H1 (cell line): ENCODE data around the gene TMEM139. TPM values are rescaled to one million over a fixed set of nuclear protein-coding genes. Genes with fewer than 3 reads are reported as not detected.

Source experiments
- CTCF ChIA-PET: fragments of 300-600 bp; sonication (Branson Sonifier 250); formaldehyde crosslinking; loops from one replicate; lab custom pipeline; 2021; ENCODE audit not compliant: partially characterized antibody; lab: Charles Lee
- POLR2A ChIA-PET: fragments of 300-600 bp; sonication (Branson Sonifier 250); formaldehyde crosslinking; loops from one replicate; lab custom pipeline; 2021; ENCODE audit warnings: inconsistent platforms; ENCODE audit not compliant: partially characterized antibody; lab: Charles Lee
- DNase-seq, 2 experiments: peaks; one replicate each; pipeline versions ENCODE4 v3.0.0 to v3.0.0-alpha.2; 2010 to 2022; ENCODE audit warnings: low spot score in 2 of 2, low read depth in 1 of 2, mixed read lengths in 1 of 2
- FAIRE-seq: peaks from 2 replicates; lab custom pipeline; 2011; peaks lifted over from hg19 to GRCh38; lab: Jason Lieb, UNC
- H2AFZ ChIP-seq: 2 replicates; pipeline ENCODE4 v1.8.1; 2012; ENCODE audit warnings: low read length, inconsistent platforms
- H2AK5ac ChIP-seq: 2 replicates; pipeline ENCODE4 v1.6.1; 2013; ENCODE audit warnings: low read depth, low read length
- H2BK120ac ChIP-seq: replicated peaks from 2 replicates; pipeline ENCODE3; 2013; ENCODE audit warnings: low read depth, low read length, inconsistent platforms
- H2BK12ac ChIP-seq: 2 replicates; pipeline ENCODE4 v1.6.1; 2013; ENCODE audit warnings: low read depth, low read length
- H2BK15ac ChIP-seq: 2 replicates; pipeline ENCODE4 v1.6.1; 2013; ENCODE audit warnings: low read length
- H2BK20ac ChIP-seq: 2 replicates; pipeline ENCODE4 v1.6.1; 2013; ENCODE audit warnings: low read length
- H2BK5ac ChIP-seq: 2 replicates; pipeline ENCODE4 v1.6.1; 2013; ENCODE audit warnings: low read depth, low read length
- H3K14ac ChIP-seq: 2 replicates; pipeline ENCODE4 v1.6.1; 2013; ENCODE audit warnings: inconsistent platforms; ENCODE audit not compliant: insufficient read length
- H3K18ac ChIP-seq: 2 replicates; pipeline ENCODE4 v1.6.1; 2013; ENCODE audit warnings: low read length; ENCODE audit errors: extremely low read depth
- H3K23ac ChIP-seq: 2 replicates; pipeline ENCODE4 v1.6.1; 2013; ENCODE audit warnings: inconsistent platforms; ENCODE audit not compliant: insufficient read length
- H3K23me2 ChIP-seq: 2 replicates; pipeline ENCODE4 v1.6.1; 2013; ENCODE audit warnings: low read depth, low read length
- H3K27ac ChIP-seq: 2 replicates; pipeline ENCODE4 v1.6.1; 2011; ENCODE audit warnings: low read depth, low read length, inconsistent platforms
- H3K27me3 ChIP-seq, 4 experiments: replicated peaks in 1 of 4; 1 replicate in 1 of 4; 2 replicates in 3 of 4; pipeline versions ENCODE4 v1.6.1 to v1.8.1; 2011 to 2013; ENCODE audit warnings: low read length in 3 of 4, mild to moderate bottlenecking in 3 of 4, inconsistent platforms in 2 of 4, mixed read lengths in 2 of 4, moderate library complexity in 1 of 4; ENCODE audit not compliant: control insufficient read depth in 3 of 4, insufficient read depth in 3 of 4; ENCODE audit errors: extremely low read depth in 1 of 4
- H3K36me3 ChIP-seq, 4 experiments: 2 replicates each; pipeline versions ENCODE4 v1.6.1 to v1.8.1; 2011 to 2013; ENCODE audit warnings: mild to moderate bottlenecking in 4 of 4, low read length in 3 of 4, moderate library complexity in 2 of 4, control low read depth in 1 of 4, inconsistent platforms in 1 of 4; ENCODE audit not compliant: insufficient read depth in 4 of 4, control insufficient read depth in 2 of 4
- H3K4ac ChIP-seq: replicated peaks from 2 replicates; pipeline ENCODE3; 2013; ENCODE audit warnings: low read length, low read depth, mixed read lengths, inconsistent platforms; ENCODE audit not compliant: insufficient read length
- H3K4me1 ChIP-seq, 4 experiments: replicated peaks in 1 of 4; 1 replicate in 1 of 4; 2 replicates in 3 of 4; pipeline versions ENCODE4 v1.6.1 to v1.8.1; 2011 to 2013; ENCODE audit warnings: low read length in 3 of 4, inconsistent platforms in 2 of 4, mixed read lengths in 1 of 4; ENCODE audit not compliant: insufficient read depth in 4 of 4, control insufficient read depth in 3 of 4
- H3K4me2 ChIP-seq, 2 experiments: 2 replicates each; pipeline versions ENCODE4 v1.6.1 to v1.8.1; 2011 to 2013; ENCODE audit warnings: low read depth in 2 of 2, low read length in 2 of 2, control low read depth in 1 of 2, inconsistent platforms in 1 of 2, mild to moderate bottlenecking in 1 of 2; ENCODE audit not compliant: insufficient read depth in 1 of 2
- H3K4me3 ChIP-seq, 4 experiments: fragments of 200-600, 300-600 bp in 1 of 4; sonication (generic), shearing (Covaris generic), sonication (Bioruptor Twin) in 1 of 4; 2 replicates each; pipeline versions ENCODE4 v1.5.1 to v1.8.1; 2011 to 2016; ENCODE audit warnings: low read length in 4 of 4, low read depth in 3 of 4, control low read depth in 2 of 4, inconsistent platforms in 2 of 4, mild to moderate bottlenecking in 2 of 4, mixed read lengths in 1 of 4, moderate library complexity in 1 of 4; ENCODE audit not compliant: insufficient read depth in 2 of 4; ENCODE audit errors: extremely low read depth in 1 of 4
- H3K56ac ChIP-seq: replicated peaks from 2 replicates; pipeline ENCODE3; 2013; ENCODE audit warnings: low read depth, mild to moderate bottlenecking, mixed read lengths, low read length, inconsistent platforms; ENCODE audit not compliant: insufficient read length
- H3K79me1 ChIP-seq: 2 replicates; pipeline ENCODE4 v1.6.1; 2013; ENCODE audit warnings: low read depth, low read length, control low read depth
- H3K79me2 ChIP-seq, 2 experiments: 2 replicates each; pipeline versions ENCODE4 v1.6.1 to v1.8.1; 2012 to 2013; ENCODE audit warnings: low read length in 2 of 2, mild to moderate bottlenecking in 2 of 2, inconsistent platforms in 1 of 2; ENCODE audit not compliant: insufficient read depth in 2 of 2, control insufficient read depth in 1 of 2
- H3K9ac ChIP-seq, 4 experiments: replicated peaks in 1 of 4; 1 replicate in 1 of 4; 2 replicates in 3 of 4; pipeline versions ENCODE4 v1.6.1 to v1.8.1; 2011 to 2013; ENCODE audit warnings: low read depth in 3 of 4, low read length in 3 of 4, control low read depth in 2 of 4, mild to moderate bottlenecking in 2 of 4, moderate library complexity in 2 of 4, inconsistent platforms in 1 of 4; ENCODE audit errors: extremely low read depth in 1 of 4
- H3K9me3 ChIP-seq, 2 experiments: 2 replicates each; pipeline versions ENCODE4 v1.6.1 to v1.8.1; 2012 to 2013; ENCODE audit warnings: mild to moderate bottlenecking in 2 of 2, moderate library complexity in 2 of 2, control low read depth in 1 of 2, inconsistent platforms in 1 of 2, low read depth in 1 of 2, low read length in 1 of 2, mixed read lengths in 1 of 2; ENCODE audit not compliant: insufficient read depth in 2 of 2
- H4K20me1 ChIP-seq, 2 experiments: replicated peaks in 1 of 2; 2 replicates each; pipeline versions ENCODE3 to v1.8.1; 2011 to 2013; ENCODE audit warnings: inconsistent platforms in 2 of 2, low read length in 2 of 2, mild to moderate bottlenecking in 1 of 2; ENCODE audit not compliant: insufficient read depth in 2 of 2, control insufficient read depth in 1 of 2
- H4K5ac ChIP-seq: 2 replicates; pipeline ENCODE4 v1.6.1; 2013; ENCODE audit warnings: low read length, low read depth, mixed read lengths, inconsistent platforms; ENCODE audit not compliant: insufficient read length
- H4K8ac ChIP-seq: 2 replicates; pipeline ENCODE4 v1.8.0; 2013; ENCODE audit warnings: mild to moderate bottlenecking, moderate library complexity, low read length, inconsistent platforms; ENCODE audit not compliant: insufficient read depth; ENCODE audit errors: extremely low read depth
- H4K91ac ChIP-seq: replicated peaks from 2 replicates; pipeline ENCODE3; 2013; ENCODE audit warnings: low read length, mixed read lengths, inconsistent platforms; ENCODE audit not compliant: insufficient read length
- HDAC6 ChIP-seq: IDR thresholded peaks from one replicate; pipeline ENCODE4 v1.7.1; 2012; ENCODE audit warnings: low read depth, mild to moderate bottlenecking, inconsistent platforms, low read length, moderate library complexity
- JUND ChIP-seq: IDR thresholded peaks from 2 replicates; pipeline ENCODE4 v1.6.1; 2011; ENCODE audit warnings: mild to moderate bottlenecking, improper control_type of control experiment, low read length
- POLR2AphosphoS5 ChIP-seq: IDR thresholded peaks from 2 replicates; pipeline ENCODE4 v1.6.1; 2011; ENCODE audit warnings: low read depth, low read length
- WGBS, 2 experiments: shearing (Covaris generic) in 1 of 2; methylation state at CpG; one replicate each; pipeline versions ENCODE4 v1.1.6 to v1.1.7; 2013 to 2015; ENCODE audit warnings: low lambda C conversion rate in 2 of 2, mixed read lengths in 2 of 2, inconsistent platforms in 1 of 2, low coverage in 1 of 2, missing lambda C conversion rate in 1 of 2; ENCODE audit not compliant: insufficient replicate concordance in 2 of 2, insufficient coverage in 1 of 2, insufficient read length in 1 of 2; ENCODE audit errors: extremely low coverage in 1 of 2, missing lambda C conversion rate in 1 of 2; 5-methylcytosine and 5-hydroxymethylcytosine counted together
- polyA plus RNA-seq, 7 experiments: library from polyadenylated mRNA; depleted of rRNA in 3 of 7; stranded (reverse) in 5 of 7; unstranded in 2 of 7; fragments of >200 nt in 5 of 7; fragments of 200-250 nt in 2 of 7; gene quantifications; 1 replicate in 5 of 7; 2 replicates in 1 of 7; 4 replicates in 1 of 7; pipeline versions ENCODE4 v1.2.1 to v1.2.3, GENCODE V29; 2011 to 2013; ENCODE audit warnings: missing spikeins in 2 of 7, mixed read lengths in 2 of 7
- total RNA-seq: library from RNA; stranded (reverse); fragmentation: NEBNext Ultra II Directional; extraction: Animal tissue kit (Norgen Biotek cat#: 25700); gene quantifications from 2 replicates; pipeline ENCODE4 v1.2.1, GENCODE V29; 2021

TMEM139 gene
- total and polyA plus RNA-seq, 2 of the 8 experiments (the other 6 are each of a cell fraction or from before 2014, with no cell fraction given) = 3.2 to 6.7 TPM

DNA sequence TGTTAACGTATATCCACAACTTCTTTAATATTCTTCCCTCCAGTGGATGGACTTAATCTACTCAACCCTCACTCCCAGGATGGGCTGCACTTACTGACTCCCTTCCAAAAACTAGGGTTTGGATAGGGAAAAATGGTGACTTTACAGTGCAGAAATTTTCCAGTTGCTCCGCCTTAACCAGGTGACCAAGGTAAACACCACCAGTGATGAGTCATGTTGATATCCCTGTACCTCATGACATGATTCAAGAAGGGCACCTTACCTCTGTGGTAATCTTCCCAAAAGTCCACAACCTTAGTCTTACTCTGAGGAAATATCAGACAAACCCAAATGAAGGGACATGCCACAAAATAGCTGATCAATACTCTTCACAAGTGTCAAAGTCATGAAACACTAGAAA lies 25.0 kb upstream of the TMEM139 start:
- no peak overlapping the region for H3K4me3 ChIP-seq
- no peaks in the 10 kb centered on the region for H3K36me3 ChIP-seq
- no peak overlapping the region for H4K8ac ChIP-seq
- no peak overlapping the region for H3K27ac ChIP-seq
- no peaks in the 10 kb centered on the region for H3K9me3 ChIP-seq
- H3K14ac ChIP-seq = no peak overlapping the region
- ChIA-PET POLR2A (no interaction called here), CTCF (interaction anchor here (1.0 to 1.9 kb wide), 3 partner anchors 10 to 39 kb away, joined by 4 to 10 read pairs (median 4); no protein-coding TSS in a partner anchor)
- H3K23me2 ChIP-seq = peaks cover 2% of the 10 kb centered on the region; the same call in 1 of the 2 replicates
- no peak for FAIRE-seq
- no peak overlapping the region for H3K4me2 ChIP-seq
- no peak overlapping the region for H3K56ac ChIP-seq
- no peak overlapping the region for H2BK12ac ChIP-seq
- no peak overlapping the region for H3K18ac ChIP-seq
- TF ChIP-seq POLR2AphosphoS5 (no peak), JUND (no peak), HDAC6 (no peak)
- no peak overlapping the region for H2BK15ac ChIP-seq
- no peak overlapping the region for H3K9ac ChIP-seq
- H3K79me1 ChIP-seq = no peaks in the 10 kb centered on the region
- H4K20me1 ChIP-seq = no peaks in the 10 kb centered on the region
- no peak overlapping the region for H3K23ac ChIP-seq
- no peak overlapping the region for H2BK5ac ChIP-seq
- H2BK120ac ChIP-seq = no peak overlapping the region
- peaks cover 0 to 4% (median 0%) of the 10 kb centered on the region in 4 experiments; a peak in 2 of 7 replicates for H3K4me1 ChIP-seq
- no peak overlapping the region for H2AFZ ChIP-seq
- no peak overlapping the region for H4K5ac ChIP-seq
- H3K79me2 ChIP-seq = no peaks in the 10 kb centered on the region
- no peak for DNase-seq
- no peak overlapping the region for H4K91ac ChIP-seq
- 90% methylated on average over 2 of the region's 2 CpGs; no CpG with 5 or more reads in 1 of the 2 experiments for WGBS, 2 experiments
- H3K4ac ChIP-seq = no peak overlapping the region
- H2BK20ac ChIP-seq = no peak overlapping the region
- peaks cover 0 to 3% (median 0%) of the 10 kb centered on the region in 4 experiments; a peak in 3 of 7 replicates for H3K27me3 ChIP-seq
- no peak overlapping the region for H2AK5ac ChIP-seq
